HG03558 (cell line): Measurements from ENCODE around the gene PPDPF.
"Not testable (repeated sequence)": the region's sequence is repeated elsewhere in the genome, so short reads cannot be mapped to it uniquely, and the experiment has no call there.

Experiments used
- ATAC-seq: cut with Tn5 transposase; IDR thresholded peaks from one replicate; pipeline ENCODE4 v1.9.1; 2021; ENCODE audit warnings: moderate number of reproducible peaks; ENCODE audit not compliant: unreplicated experiment; ENCODE audit errors: extremely low read depth

The PPDPF gene

GRCh38 chr20:63546956-63547724 is 26.6 kb downstream of the PPDPF start:
- ATAC-seq: no peak

DNA sequence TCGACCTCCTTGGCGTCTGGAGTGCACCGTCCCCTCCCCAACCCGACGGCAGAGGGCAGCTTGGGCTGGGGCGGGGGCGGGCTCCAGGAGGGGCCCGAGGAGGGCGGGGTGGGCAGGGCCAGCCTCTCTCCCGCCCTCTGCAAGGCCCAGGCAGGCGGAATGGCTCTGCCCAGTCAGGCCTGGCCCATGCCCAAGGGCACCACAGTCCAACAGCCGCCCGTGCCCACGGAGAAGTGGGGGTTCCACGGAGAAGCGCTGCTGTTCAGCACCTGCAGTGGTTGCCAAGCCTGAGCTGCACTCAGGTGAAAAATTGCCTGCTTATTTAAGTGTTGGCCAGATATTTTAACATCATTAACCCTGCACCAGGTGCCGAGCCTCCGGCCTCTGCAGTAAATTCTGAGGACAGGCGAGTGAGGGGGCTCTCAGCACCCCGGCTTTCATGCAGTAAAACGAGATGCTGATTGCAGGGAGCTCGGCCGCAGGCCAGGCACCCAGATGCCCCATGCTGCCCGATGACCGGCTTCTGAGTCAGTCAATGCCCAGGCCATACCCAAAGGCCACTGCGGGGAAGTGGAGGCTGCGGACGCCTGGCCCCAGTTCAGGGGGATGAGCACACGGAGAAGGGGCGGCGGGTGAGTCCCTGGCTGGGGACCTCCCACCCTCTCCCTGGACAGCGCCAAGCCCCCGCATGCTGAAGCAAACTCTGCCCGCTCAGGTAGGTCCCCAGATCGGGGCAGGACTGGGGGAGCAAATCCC is 27.3 kb downstream of the PPDPF start, which contains the start of gene SRMS:
Gene SRMS, minus strand, starts transcription at position 25 of the 756 bp plus-strand sequence. CDS start 286 bp downstream, outside the sequence.
- no peak for ATAC-seq

DNA sequence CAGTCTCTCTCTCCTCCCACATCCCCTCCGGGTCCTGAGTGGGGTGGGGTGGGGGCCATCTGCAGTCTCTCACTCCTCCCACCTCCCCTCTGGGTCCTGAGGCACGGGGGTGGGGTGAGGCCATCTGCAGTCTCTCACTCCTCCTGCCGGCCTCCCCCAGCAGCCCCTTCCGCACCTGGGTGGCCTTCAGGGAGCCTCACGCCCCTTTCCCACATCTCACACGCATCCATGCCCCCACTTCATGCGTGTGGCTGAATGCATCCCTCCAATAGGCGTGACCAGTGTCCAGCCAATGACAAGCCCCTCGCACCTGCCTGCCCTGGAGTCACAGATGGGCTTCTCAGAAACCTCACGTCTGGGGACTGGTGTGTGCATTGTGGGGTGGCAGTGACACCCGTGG is 28.0 kb downstream of the PPDPF start:
- no peak for ATAC-seq

DNA sequence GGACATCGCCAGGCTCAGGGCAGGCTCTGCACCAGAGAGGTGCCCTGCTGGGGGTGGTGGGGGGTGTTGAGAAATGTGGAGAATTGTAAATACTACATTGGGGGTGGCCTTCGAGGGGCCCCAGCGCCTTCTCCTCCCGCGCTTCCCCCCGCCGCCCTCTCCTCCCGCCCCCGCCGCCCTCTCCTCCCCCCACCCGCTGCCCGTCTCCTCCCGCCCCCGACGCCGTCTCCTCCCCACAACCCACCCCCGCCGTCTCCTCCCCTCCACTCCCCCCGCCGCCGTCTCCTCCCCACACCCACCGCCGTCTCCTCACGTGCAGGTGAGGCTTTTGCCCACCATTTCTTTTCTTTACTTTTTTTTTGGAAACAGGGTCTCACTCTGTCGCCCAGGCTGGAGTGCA is 28.5 kb downstream of the PPDPF start:
- no peak for ATAC-seq

DNA sequence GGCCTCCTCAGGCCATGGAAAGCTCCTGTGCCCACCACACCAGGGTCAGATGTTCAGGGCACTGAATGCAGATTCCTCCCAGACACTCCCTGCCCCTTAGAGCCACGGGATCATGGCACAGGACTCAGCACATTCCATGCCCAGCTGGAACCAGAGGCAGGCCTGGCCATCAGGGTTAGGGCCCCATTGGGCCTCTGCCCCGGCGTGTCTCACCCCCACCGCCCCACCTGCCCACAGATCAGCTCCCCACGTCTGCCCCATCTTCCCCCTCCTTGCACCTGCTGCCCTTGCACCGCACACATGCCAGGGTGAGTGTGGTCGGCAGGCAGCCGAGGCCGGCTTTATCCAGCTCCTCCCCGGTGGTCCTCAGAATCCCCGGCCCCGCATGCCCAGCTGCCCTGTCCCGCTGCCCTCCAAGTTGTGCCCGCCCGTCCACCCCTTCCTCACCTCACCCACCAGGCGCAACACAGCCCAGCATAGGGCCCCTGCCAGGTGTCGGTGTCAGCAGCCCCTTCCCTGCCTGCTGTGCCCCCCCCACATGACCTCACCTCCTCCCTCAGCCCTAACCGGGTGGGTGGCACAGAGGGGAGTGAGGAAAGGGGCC is 29.2 kb downstream of the PPDPF start:
- no peak for ATAC-seq

GRCh38 chr20:63551068-63551467 is 30.5 kb downstream of the PPDPF start:
- no peak for ATAC-seq

- no peak for ATAC-seq
Observed at GRCh38 chr20:63552481-63553249, 32.1 kb downstream of the PPDPF start.

GRCh38 chr20:63553251-63553932 is 32.8 kb downstream of the PPDPF start:
- no peak for ATAC-seq

DNA sequence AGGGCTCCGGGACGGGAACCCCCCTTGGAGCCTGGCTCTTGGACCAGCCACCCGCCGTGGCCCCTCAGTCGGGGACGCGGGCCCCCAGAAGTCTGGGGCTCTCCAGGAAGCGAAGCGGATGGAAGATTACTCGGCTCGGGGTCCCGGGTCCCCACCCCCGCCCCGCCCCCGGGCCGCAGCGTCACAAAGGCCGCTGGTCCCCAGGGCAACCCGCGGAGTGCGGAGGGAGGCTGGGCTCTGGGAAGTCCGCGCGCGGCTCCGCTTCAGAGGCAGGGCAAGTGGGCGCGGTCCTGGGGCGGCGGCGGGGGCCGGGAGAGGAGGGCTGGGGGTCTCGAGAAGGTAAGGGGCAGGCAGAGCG is 33.3 kb downstream of the PPDPF start, which contains the start of gene FNDC11:
Gene FNDC11, plus strand, starts transcription at position 227 of the 358 bp plus-strand sequence. CDS start 1,505 bp downstream, outside the sequence.
- ATAC-seq: no peak

DNA sequence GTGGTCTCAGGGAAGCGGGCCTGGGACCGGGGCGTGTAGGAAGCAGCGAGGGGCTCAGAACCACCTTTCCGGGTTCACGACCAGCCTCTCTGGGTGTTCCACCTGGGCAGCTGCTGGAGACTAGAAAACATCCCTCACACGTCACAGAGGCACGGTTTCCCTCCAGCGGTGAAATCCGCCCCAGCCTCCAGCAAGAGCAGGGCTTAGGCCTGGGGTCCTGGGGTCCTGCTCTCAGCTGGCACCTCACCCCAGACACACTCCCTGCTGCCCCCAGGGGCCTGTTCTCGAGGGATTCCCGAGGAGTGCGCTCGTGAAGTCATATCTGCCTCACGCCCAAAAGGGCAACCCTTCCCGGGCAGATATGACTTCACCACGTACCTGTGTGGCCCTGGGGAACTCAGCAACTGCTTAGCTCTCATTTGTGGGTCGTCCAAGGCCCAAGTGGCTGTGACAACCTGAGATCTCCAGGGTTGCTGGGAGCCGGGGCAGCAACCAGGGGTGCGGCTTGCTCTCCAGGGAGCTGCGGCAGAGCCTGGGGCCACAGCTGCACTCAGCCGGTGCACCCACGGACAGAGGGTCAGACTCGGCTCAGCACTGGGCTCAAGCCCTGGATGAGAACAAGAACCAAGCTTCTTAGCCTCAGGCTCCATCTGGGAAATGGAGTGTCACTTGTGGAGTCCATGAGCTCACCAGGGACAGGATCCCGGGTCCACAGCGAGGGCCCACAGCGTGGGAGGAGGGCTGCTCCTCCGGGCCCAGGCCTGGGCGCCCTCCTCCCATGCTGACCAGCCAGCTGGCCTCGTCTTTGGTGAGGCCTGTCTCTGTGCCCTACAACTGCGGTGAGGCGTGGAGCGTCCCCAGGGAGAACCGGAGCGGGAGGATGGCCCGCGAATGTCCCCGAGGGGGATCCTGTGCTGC is 34.1 kb downstream of the PPDPF start:
- no peak for ATAC-seq

- no peak for ATAC-seq
Observed at GRCh38 chr20:63555661-63556381, 35.3 kb downstream of the PPDPF start.

- no peak for ATAC-seq
Observed at GRCh38 chr20:63556873-63557478, 36.4 kb downstream of the PPDPF start.

GRCh38 chr20:63557481-63557891 is 36.9 kb downstream of the PPDPF start:
- ATAC-seq: no peak

GRCh38 chr20:63558804-63559484 is 38.4 kb downstream of the PPDPF start:
- ATAC-seq: no peak

DNA sequence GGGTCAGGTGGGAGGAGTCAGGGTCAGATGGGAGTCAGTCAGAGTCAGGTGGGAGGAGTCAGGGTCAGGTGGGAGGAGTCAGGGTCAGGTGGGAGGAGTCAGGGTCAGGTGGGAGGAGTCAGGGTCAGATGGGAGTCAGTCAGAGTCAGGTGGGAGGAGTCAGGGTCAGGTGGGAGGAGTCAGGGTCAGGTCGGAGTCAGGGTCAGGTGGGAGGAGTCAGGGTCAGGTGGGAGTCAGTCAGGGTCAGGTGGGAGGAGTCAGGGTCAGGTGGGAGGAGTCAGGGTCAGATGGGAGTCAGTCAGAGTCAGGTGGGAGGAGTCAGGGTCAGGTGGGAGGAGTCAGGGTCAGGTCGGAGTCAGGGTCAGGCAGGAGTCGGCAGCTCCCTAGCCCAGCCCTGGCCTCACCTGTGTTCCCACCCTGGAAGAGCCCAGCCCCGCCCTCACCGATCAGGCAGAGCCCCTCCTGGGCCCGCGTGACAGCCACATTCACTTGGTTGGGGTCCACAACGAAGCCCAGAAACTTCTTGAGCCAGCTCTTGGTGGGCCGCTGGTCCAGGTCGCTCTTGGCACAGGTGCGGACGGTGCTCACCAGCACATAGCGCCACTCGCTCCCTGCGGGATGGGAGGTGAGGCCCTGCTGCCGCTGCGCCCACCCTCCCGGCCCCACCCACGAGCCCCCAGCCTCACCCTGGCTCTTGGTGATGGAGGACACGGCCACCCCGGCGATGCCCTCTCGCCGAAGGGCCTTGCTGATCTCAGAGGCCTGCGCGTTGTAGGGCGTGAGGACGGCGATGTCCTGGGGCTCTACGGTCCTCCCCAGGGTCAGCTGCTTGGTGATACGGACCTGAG is 39.1 kb downstream of the PPDPF start:
- not testable (repeated sequence) for ATAC-seq

DNA sequence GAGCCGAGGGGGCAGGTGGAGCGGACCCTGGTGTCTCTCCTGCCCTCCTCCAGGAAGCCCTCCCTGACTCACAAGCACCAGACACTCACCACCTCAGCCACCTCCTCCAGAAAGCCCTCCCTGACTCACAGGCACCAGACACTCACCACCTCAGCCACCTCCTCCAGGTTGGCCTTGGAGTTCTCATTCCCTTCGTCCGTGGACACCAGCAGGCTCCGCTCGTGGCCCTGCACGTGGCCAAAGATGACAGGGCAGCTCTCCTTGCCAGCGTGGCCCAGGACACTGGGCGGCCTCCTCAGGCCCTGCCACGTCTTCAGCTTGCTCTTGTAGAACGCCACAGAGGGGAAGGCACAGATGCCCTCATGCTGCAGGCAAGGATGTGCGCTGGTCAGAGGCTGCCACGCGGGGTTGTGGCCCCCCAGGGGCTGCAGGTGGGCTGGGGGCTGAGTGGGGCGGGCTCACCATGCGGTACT is 39.8 kb downstream of the PPDPF start:
- no peak for ATAC-seq
